Activated T-cell treated with anti-CD3 and anti-CD28 coated beads, Interleukin-2, amount 50 U/mL, for 4 hours (primary cell): ENCODE data around the gene OR2M2. TPM values are rescaled to one million over a fixed set of nuclear protein-coding genes. Genes with fewer than 3 reads are reported as not detected.

Experiments
- ATAC-seq, 2 donors: fragments of 200-7000 bp; cut with Tn5 transposase; one replicate each; pipeline ENCODE4 v1.10.0; 2021
- DNase-seq: peaks from one replicate; pipeline ENCODE4 v3.0.0-alpha.2; 2020
- H3K27me3 Mint-ChIP-seq: one replicate; pipeline ENCODE4 v1.8.0; 2021; ENCODE audit warnings: low read depth, mixed read lengths
- H3K36me3 Mint-ChIP-seq: one replicate; pipeline ENCODE4 v1.8.0; 2022; ENCODE audit warnings: mixed read lengths; ENCODE audit not compliant: insufficient read depth
- H3K4me1 Mint-ChIP-seq: one replicate; pipeline ENCODE4 v1.8.0; 2021; ENCODE audit warnings: low read depth, mixed read lengths
- H3K4me3 Mint-ChIP-seq: one replicate; pipeline ENCODE4 v1.8.0; 2021; ENCODE audit warnings: mild to moderate bottlenecking, moderate library complexity, mixed read lengths
- H3K9me3 Mint-ChIP-seq: one replicate; pipeline ENCODE4 v1.8.0; 2021; ENCODE audit warnings: mixed read lengths
- total RNA-seq, 3 donors: library from RNA; stranded (reverse); gene quantifications; one replicate each; pipeline ENCODE4 v1.2.1, GENCODE V29; 2021

The OR2M2 gene, protein sequence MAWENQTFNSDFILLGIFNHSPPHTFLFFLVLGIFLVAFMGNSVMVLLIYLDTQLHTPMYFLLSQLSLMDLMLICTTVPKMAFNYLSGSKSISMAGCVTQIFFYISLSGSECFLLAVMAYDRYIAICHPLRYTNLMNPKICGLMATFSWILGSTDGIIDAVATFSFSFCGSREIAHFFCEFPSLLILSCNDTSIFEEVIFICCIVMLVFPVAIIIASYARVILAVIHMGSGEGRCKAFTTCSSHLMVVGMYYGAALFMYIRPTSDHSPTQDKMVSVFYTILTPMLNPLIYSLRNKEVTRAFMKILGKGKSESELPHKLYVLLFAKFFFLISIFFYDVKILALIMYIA
- total RNA-seq, result not detected

DNA sequence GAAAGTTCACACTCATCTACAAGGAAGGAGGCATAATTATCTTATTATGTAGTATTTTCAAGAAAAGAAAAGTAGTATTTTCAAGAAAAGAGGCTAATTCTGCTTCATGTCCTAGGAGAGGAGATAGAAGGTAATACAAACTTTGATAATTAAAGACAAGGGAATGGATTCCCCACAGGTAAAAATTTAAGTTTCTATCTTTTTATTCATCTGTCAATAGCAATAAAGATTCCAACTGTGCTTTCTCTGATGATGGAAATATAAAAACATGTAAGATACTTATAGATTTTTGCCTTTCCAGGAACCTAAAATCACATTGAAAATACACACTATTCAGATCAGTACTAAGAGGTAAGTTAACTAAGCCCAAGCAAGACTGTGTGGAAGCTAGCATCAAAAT lies at the start of gene OR2M2:
Gene OR2M2 (plus strand): TSS at position 301 of the 400 bp plus-strand sequence. CDS start 5,165 bp downstream, outside the sequence.
- Mint-ChIP-seq H3K9me3 (no peaks in the 10 kb centered on the region), H3K27me3 (no peaks in the 10 kb centered on the region), H3K4me3 (no peak within 1 kb of the TSS), H3K4me1 (no peaks in the 10 kb centered on the region), H3K36me3 (no peaks in the 10 kb centered on the region)
- DNase-seq (no peak), ATAC-seq (no peak)

DNA sequence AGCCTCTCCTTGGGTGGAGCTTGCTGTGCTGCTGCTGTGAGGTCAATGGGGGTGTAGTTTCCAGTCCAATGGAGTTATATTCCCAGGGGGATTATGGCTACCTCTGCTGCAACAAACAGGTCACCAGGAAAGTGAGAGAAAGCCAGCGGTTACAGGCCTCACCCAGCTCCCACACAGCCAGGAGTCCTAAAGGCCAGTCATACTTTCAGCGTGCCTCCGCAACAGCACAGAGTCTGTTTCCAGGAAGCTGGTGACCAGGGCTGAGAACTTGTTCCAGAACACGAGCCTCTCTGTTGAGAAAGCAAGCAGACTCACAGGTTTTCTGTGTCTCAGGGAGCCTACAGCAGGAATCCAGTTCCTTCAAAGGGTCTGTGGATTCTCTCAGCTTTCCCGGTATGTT lies 47.0 kb upstream of the OR2M2 start:
- no peak for DNase-seq
- peaks cover 28% of the 10 kb centered on the region for H3K9me3 Mint-ChIP-seq

GRCh38 chr1:248136811-248137210 lies 37.8 kb upstream of the OR2M2 start:
- ATAC-seq (no peak), DNase-seq (no peak)
- H3K4me3 Mint-ChIP-seq, result no peak overlapping the region
- H3K36me3 Mint-ChIP-seq, result no peaks in the 10 kb centered on the region
- H3K27me3 Mint-ChIP-seq, result no peaks in the 10 kb centered on the region
- no peaks in the 10 kb centered on the region for H3K4me1 Mint-ChIP-seq
- H3K9me3 Mint-ChIP-seq, result peaks cover 12% of the 10 kb centered on the region

More for the DNA sequence above, 47.0 kb upstream of the OR2M2 start:
- no peak for ATAC-seq
- Mint-ChIP-seq H3K27me3 (no peaks in the 10 kb centered on the region), H3K4me3 (no peak overlapping the region), H3K36me3 (no peaks in the 10 kb centered on the region), H3K4me1 (no peaks in the 10 kb centered on the region)

GRCh38 chr1:248140846-248141245 lies 33.8 kb upstream of the OR2M2 start:
- Mint-ChIP-seq H3K36me3 (no peaks in the 10 kb centered on the region), H3K27me3 (no peaks in the 10 kb centered on the region), H3K4me1 (no peaks in the 10 kb centered on the region), H3K4me3 (no peak overlapping the region), H3K9me3 (no peaks in the 10 kb centered on the region)
- DNase-seq (no peak), ATAC-seq (no peak)

GRCh38 chr1:248143311-248143710 lies 31.3 kb upstream of the OR2M2 start:
- no peak for ATAC-seq
- no peaks in the 10 kb centered on the region for H3K36me3 Mint-ChIP-seq
- DNase-seq, result no peak
- no peaks in the 10 kb centered on the region for H3K27me3 Mint-ChIP-seq
- no peaks in the 10 kb centered on the region for H3K4me1 Mint-ChIP-seq
- peaks cover 16% of the 10 kb centered on the region for H3K9me3 Mint-ChIP-seq
- no peak overlapping the region for H3K4me3 Mint-ChIP-seq

DNA sequence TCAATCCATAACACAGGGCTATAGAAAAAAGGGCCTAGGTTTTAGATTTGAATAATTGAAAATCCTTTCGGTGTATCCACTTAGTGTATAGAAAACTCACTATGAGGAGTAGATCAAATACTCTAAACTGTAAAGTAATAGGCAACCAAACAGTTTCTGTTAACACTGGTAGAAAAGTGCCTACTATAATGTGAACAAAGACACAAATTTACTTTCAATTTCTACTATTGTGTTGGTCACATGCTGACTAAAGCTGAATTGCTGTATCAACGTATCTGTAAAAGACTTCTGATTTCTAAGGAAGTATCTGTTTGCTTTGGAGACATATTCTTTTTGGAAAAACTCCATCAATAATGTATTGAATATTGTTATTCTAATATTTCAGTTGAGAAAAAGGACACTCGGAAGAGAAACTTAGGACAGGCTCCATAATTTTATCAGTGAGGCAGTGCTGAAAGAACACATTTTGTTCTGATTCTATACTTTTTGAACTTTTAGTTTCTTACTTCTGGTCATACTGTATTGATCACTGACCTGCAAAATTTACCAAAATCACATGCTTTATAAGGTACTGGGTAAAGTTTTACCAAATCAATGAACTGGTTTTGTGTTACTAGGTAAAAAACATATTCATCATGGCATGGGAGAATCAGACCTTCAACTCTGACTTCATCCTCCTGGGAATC lies 30.0 kb upstream of the OR2M2 start, which contains the start of gene OR2M5:
Gene OR2M5 (plus strand): TSS at position 636 of the 686 bp plus-strand sequence. CDS start 0 bp downstream, at position 636.
- Mint-ChIP-seq H3K9me3 (peaks cover 16% of the 10 kb centered on the region), H3K36me3 (no peaks in the 10 kb centered on the region), H3K4me1 (no peaks in the 10 kb centered on the region), H3K4me3 (no peak within 1 kb of the TSS), H3K27me3 (no peaks in the 10 kb centered on the region)
- DNase-seq (no peak), ATAC-seq (no peak)

DNA sequence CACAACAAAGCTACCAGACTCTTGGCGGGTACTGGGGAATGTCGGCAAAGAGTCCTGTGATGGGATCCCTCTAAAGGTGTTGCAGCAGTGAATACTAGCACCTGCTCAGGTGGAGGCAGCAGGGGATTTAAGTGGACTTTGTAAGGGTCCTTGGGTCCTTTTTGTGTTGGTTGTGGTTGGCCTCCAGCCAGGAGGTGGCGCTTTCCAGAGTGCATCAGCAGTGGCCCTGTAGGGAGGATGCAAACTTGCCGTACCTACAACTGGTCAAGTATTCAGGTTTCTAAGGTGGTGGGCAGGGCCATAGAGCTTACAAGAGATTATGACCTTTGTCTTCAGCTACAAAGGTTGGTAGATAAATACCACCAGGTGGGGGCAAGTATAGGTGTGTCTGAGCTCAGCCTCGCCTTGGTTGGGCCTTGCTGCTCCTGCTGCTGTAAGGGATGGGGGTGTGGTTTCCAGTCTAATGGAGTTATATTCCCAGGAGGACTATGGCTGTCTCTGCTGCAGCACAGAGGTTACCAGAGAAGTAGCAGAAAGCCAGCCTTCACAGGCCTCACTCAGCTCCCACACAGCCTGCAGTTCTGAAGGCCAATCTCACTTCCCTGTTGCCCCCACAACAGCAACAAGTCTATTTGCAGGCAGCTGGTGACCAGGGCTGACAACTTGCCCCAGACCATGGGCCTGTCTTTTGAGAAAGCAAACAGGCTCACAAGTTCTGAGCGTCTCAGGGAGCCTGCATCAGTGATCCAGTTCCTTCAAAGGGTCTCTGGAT lies 22.4 kb upstream of the OR2M2 start:
- ATAC-seq (no peak), DNase-seq (no peak)
- Mint-ChIP-seq H3K9me3 (peaks cover 11% of the 10 kb centered on the region), H3K36me3 (no peaks in the 10 kb centered on the region), H3K27me3 (no peaks in the 10 kb centered on the region), H3K4me1 (no peaks in the 10 kb centered on the region), H3K4me3 (no peak overlapping the region)

DNA sequence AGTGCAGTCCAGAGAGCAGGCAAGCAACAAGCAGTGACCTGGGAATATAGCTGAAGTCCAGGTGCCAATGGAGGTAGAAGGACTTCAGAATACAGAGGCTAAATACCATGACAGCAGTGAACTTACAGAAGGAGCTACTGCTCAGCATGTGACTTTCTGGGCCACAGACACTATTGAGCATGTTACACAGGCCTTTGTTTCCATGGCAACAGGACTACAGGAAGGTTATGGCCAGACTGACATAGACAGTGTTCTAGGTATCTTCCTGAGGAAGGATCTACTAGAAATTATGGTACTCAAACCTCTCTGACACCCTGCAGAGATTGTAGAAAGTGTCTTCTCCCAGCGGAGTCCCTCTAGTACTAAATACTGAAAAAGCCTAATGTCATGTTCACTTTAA lies 18.7 kb upstream of the OR2M2 start:
- no peaks in the 10 kb centered on the region for H3K36me3 Mint-ChIP-seq
- ATAC-seq (no peak), DNase-seq (no peak)
- no peaks in the 10 kb centered on the region for H3K27me3 Mint-ChIP-seq
- no peak overlapping the region for H3K4me3 Mint-ChIP-seq
- H3K4me1 Mint-ChIP-seq, result no peaks in the 10 kb centered on the region
- H3K9me3 Mint-ChIP-seq, result peaks cover 3% of the 10 kb centered on the region

DNA sequence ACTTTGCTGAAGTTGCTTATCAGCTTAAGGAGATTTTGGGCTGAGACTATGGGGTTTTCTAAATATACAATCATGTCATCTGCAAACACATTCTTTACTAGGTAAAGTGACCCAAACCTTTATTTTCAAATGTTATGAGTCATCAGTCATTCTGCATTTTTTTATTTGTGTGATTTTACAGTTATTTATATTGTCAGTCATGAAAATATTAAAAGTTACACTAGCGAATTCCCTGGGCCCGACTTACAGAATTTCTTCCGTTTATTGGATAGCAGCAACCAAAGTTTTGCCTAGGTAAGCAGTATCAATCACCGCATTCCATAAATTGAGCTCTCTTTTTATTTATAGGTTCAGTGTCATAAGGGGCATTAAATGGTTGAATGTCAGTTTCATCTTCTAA lies 15.9 kb upstream of the OR2M2 start:
- ATAC-seq, result no peak
- Mint-ChIP-seq H3K4me3 (no peak overlapping the region), H3K4me1 (no peaks in the 10 kb centered on the region), H3K27me3 (no peaks in the 10 kb centered on the region), H3K9me3 (peaks cover 3% of the 10 kb centered on the region), H3K36me3 (no peaks in the 10 kb centered on the region)
- DNase-seq, result no peak

DNA sequence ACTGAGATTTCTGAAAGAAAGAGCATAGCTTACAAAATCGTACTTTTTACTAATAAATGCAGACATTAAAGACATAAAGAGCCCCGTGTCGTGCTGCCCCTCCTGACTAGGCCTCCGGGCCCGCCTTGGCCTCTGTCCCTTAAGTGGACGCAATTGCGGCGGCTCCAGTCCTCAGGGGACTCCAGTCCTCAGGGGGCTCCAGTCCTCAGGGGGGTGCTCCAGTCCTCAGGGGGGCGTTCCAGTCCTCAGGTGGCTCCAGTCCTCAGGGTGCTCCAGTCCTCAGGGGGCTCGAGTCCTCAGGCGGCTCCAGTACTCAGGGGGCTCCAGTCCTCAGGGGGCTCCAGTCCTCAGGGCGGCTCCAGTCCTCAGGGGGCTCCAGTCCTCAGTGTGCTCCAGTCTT lies 10.6 kb upstream of the OR2M2 start:
- no peaks in the 10 kb centered on the region for H3K4me1 Mint-ChIP-seq
- no peaks in the 10 kb centered on the region for H3K27me3 Mint-ChIP-seq
- no peak for DNase-seq
- no peaks in the 10 kb centered on the region for H3K36me3 Mint-ChIP-seq
- ATAC-seq, result no peak
- peaks cover under 1% of the 10 kb centered on the region for H3K9me3 Mint-ChIP-seq
- no peak overlapping the region for H3K4me3 Mint-ChIP-seq

DNA sequence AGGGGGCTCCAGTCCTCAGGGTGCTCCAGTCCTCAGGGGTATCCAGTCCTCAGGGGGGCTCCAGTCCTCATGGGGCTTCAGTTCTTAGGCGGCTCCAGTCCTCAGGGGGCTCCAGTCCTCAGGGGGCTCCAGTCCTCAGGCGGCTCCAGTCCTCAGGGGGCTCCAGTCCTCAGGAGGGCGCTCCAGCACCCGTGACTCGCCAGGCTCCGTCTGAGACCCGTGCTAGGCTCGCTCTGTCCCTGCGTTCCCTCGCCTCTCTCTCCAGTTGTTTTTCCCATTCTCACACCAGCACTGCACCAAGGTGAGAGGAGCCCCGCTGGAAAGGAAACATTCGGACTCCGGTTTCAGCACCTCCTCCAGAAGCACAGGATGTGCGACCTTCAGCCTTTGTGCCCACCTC lies 9.4 kb upstream of the OR2M2 start:
- H3K9me3 Mint-ChIP-seq, result no peaks in the 10 kb centered on the region
- no peak for ATAC-seq

DNA sequence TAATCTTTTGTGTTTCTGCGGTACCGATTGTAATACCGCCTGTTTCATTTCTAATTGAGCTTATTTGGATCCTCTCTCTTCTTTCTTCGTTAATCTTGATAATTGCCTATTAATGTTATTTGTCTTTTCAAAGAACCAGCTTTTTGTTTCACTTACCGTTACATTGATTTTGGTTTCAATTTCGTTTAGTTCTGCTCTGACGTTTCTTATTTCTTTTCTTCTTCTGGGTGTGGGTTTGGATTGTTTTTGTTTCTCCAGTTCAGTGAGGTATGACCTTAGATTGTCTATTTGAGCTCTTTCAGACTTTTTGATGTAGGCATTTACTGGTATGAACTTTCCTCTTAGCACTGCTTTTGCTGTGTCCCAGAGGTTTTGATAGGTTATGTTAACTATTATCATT lies 9.4 kb downstream of the OR2M2 start:
- no peak for ATAC-seq
- Mint-ChIP-seq H3K9me3 (peaks cover 9% of the 10 kb centered on the region), H3K36me3 (no peaks in the 10 kb centered on the region), H3K4me1 (no peaks in the 10 kb centered on the region), H3K27me3 (peaks cover 11% of the 10 kb centered on the region), H3K4me3 (no peak overlapping the region)
- DNase-seq, result no peak

More for the DNA sequence above, 9.4 kb upstream of the OR2M2 start:
- no peaks in the 10 kb centered on the region for H3K36me3 Mint-ChIP-seq
- no peaks in the 10 kb centered on the region for H3K4me1 Mint-ChIP-seq
- no peak overlapping the region for H3K4me3 Mint-ChIP-seq
- DNase-seq, result no peak
- no peaks in the 10 kb centered on the region for H3K27me3 Mint-ChIP-seq

GRCh38 chr1:248187363-248187762 lies 12.7 kb downstream of the OR2M2 start:
- Mint-ChIP-seq H3K4me3 (no peak overlapping the region), H3K9me3 (peaks cover 16% of the 10 kb centered on the region), H3K27me3 (peaks cover 11% of the 10 kb centered on the region), H3K4me1 (no peaks in the 10 kb centered on the region), H3K36me3 (no peaks in the 10 kb centered on the region)
- ATAC-seq (no peak), DNase-seq (no peak)

DNA sequence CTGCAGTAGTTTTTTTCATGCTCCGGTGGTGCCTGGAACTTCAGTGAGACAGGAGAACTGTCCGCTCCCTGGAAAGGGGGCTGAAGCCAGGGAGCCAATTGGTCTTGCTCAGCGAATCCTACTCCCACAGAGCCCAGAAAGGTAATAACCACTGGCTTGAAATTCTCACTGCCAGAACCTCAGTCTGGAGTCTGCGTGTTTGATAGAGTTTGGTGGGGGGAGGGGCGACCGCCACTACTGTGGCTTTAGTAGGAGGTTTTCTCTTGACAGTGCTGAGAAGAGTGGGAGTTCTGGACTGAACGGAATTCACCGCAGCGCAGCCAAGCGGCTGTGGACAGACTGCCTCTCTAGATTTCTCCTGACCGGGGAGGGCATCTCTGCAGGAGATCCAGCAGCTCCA lies 14.4 kb downstream of the OR2M2 start:
- Mint-ChIP-seq H3K4me1 (no peaks in the 10 kb centered on the region), H3K27me3 (peaks cover 11% of the 10 kb centered on the region)

More for the DNA sequence above, 14.4 kb downstream of the OR2M2 start:
- peaks cover 12% of the 10 kb centered on the region for H3K9me3 Mint-ChIP-seq
- DNase-seq (no peak), ATAC-seq (no peak)
- H3K36me3 Mint-ChIP-seq, result no peaks in the 10 kb centered on the region
- no peak overlapping the region for H3K4me3 Mint-ChIP-seq
